ENCODE data around the gene CPLX1. TPM values are rescaled to one million over a fixed set of nuclear protein-coding genes. Genes with fewer than 3 reads are reported as not detected.

Gene CPLX1
- total RNA-seq, 4 donors from 2014 or later: 0.38 to 0.44 TPM; not detected in 2

DNA sequence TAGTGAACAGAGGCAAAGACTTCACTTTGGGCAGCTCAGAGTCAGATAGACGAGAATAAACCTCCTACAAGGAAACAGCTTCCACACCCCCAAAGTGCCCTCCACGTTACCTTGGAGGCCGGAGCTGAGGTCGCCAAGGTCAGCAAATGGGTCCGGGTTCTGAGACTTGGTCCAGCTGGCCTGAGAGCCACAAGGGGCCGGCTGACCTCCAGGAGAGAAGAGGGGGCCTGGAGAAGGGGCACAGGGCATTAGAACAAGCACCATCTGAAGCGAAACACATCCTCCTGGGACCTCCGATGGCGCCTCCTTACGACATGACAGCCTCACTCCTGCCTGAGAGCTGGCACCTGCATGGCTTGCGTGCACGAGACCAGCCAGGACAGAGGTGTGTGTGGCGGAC is 33.6 kb upstream of the CPLX1 start:
- H3K9me3 ChIP-seq: no peaks in the 10 kb centered on the region
- H3K27ac ChIP-seq: no peak overlapping the region
- no peak for DNase-seq (ENCODE audit: low spot score in 2 of 2)
- H3K36me3 ChIP-seq: peaks cover 86% of the 10 kb centered on the region
- no peaks in the 10 kb centered on the region for H3K4me1 ChIP-seq
- TF ChIP-seq CTCF (IDR thresholded peaks at IDR 0.05): no peak
- TF ChIP-seq POLR2AphosphoS5 (IDR thresholded peaks at IDR 0.05): no peak
- TF ChIP-seq EP300 (IDR thresholded peaks at IDR 0.05): no peak
- TF ChIP-seq POLR2A (IDR thresholded peaks at IDR 0.05): no peak
- H3K4me3 ChIP-seq: no peak overlapping the region
- no peaks in the 10 kb centered on the region for H3K27me3 ChIP-seq
- WGBS: 93% methylated on average over 11 of the region's 13 CpGs

- Histone ChIP-seq H3K9me3 (no peaks in the 10 kb centered on the region), H3K4me1 (no peaks in the 10 kb centered on the region), H3K27me3 (no peaks in the 10 kb centered on the region), H3K4me3 (no peak overlapping the region), H3K36me3 (peaks cover 80% of the 10 kb centered on the region), H3K27ac (no peak overlapping the region)
- DNase-seq (ENCODE audit: low spot score in 2 of 2): peak in 1 of 2 donors; percentile 57
- 92% methylated on average over 18 of the region's 31 CpGs for WGBS
- TF ChIP-seq POLR2A (IDR thresholded peaks at IDR 0.05): no peak
Observed at GRCh38 chr4:858831-859451, 33.0 kb upstream of the CPLX1 start.

GRCh38 chr4:858041-858481 is 32.1 kb upstream of the CPLX1 start:
- DNase-seq (ENCODE audit: low spot score in 2 of 2): no peak
- TF ChIP-seq CTCF (IDR thresholded peaks at IDR 0.05): no peak
- no peak for TF ChIP-seq POLR2AphosphoS5 (IDR thresholded peaks at IDR 0.05)
- TF ChIP-seq POLR2A (IDR thresholded peaks at IDR 0.05): no peak
- no peak for TF ChIP-seq EP300 (IDR thresholded peaks at IDR 0.05)
- Histone ChIP-seq H3K9me3 (no peaks in the 10 kb centered on the region), H3K36me3 (peaks cover 76% of the 10 kb centered on the region), H3K27ac (no peak overlapping the region), H3K4me1 (no peaks in the 10 kb centered on the region), H3K27me3 (no peaks in the 10 kb centered on the region), H3K4me3 (no peak overlapping the region)
- 97% methylated on average over 17 of the region's 17 CpGs for WGBS

DNA sequence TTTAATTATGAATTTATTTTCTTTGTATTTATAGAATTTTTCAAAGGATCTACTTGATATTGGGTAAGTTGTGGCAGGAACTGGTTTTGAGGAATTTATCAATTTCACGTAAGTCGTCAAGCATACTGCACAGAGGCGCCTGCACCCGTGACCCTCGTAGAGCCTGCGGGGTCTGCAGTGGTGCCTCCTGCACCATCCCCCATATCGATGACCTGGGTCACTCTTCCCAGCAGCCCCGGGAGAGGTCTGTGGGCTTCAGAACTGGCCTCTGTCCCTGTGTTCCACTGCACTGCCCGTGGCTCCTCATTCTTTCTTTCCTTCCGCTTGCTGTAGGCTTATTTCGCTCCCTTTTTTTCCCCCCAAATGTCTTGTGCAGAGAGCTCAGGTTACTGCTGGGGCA is 31.5 kb upstream of the CPLX1 start:
- H3K27ac ChIP-seq: no peak overlapping the region
- no peaks in the 10 kb centered on the region for H3K9me3 ChIP-seq
- peaks cover 76% of the 10 kb centered on the region for H3K36me3 ChIP-seq
- H3K4me1 ChIP-seq: no peaks in the 10 kb centered on the region
- no peak overlapping the region for H3K4me3 ChIP-seq
- DNase-seq (ENCODE audit: low spot score in 2 of 2): no peak
- WGBS: 88% methylated on average over 11 of the region's 11 CpGs
- H3K27me3 ChIP-seq: no peaks in the 10 kb centered on the region
- TF ChIP-seq POLR2AphosphoS5 (IDR thresholded peaks at IDR 0.05) (no peak), CTCF (IDR thresholded peaks at IDR 0.05) (no peak), POLR2A (IDR thresholded peaks at IDR 0.05) (no peak), EP300 (IDR thresholded peaks at IDR 0.05) (no peak)

DNA sequence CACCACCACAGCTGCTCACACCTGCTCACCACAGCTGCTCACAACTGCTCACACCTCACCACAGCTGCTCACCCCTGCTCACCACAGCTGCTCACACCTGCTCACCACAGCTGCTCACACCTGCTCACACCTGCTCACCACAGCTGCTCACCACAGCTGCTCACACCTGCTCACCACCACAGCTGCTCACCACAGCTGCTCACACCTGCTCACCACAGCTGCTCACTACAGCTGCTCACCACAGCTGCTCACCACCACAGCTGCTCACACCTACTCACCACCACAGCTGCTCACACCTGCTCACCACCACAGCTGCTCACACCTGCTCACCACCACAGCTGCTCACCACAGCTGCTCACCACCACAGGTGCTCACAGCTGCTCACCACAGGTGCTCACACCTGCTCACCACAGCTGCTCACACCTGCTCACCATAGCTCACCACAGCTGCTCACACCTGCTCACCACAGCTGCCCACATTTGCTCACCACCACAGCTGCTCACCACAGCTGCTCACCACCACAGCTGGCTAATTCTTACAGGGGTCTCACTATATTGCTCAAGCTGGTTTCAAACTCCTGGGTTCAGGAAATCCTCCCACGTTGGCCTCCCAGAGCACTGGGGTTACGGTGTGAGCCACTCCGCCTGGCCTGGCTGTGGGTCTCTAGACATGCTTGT is 30.4 kb upstream of the CPLX1 start:
- H3K27me3 ChIP-seq: no peaks in the 10 kb centered on the region
- WGBS: 97% methylated on average over 3 of the region's 3 CpGs
- H3K4me1 ChIP-seq: no peaks in the 10 kb centered on the region
- H3K36me3 ChIP-seq: peaks cover 74% of the 10 kb centered on the region
- TF ChIP-seq CTCF (IDR thresholded peaks at IDR 0.05): no peak
- no peak for TF ChIP-seq POLR2A (IDR thresholded peaks at IDR 0.05)
- no peak for TF ChIP-seq POLR2AphosphoS5 (IDR thresholded peaks at IDR 0.05)
- no peak for TF ChIP-seq EP300 (IDR thresholded peaks at IDR 0.05)
- H3K4me3 ChIP-seq: no peak overlapping the region
- DNase-seq (ENCODE audit: low spot score in 2 of 2): no peak
- no peaks in the 10 kb centered on the region for H3K9me3 ChIP-seq
- no peak overlapping the region for H3K27ac ChIP-seq
